Prostate gland (tissue), 2 donors: ENCODE results near the gene WWOX. TPM values are rescaled to one million over a fixed set of nuclear protein-coding genes. Genes with fewer than 3 reads are reported as not detected.

ENCODE experiments used
- DNase-seq: peaks from one replicate; pipeline ENCODE4 v3.0.0-alpha.2; 2019; ENCODE audit warnings: low spot score
- H3K27ac ChIP-seq, 2 donors: fragments of 200-600 bp; sonication (generic); 2 replicates each; pipeline ENCODE4 v1.5.1; 2017 to 2019
- H3K27me3 ChIP-seq: fragments of 200-600 bp; sonication (generic); replicated peaks from 2 replicates; pipeline ENCODE4 v1.5.1; 2019; ENCODE audit not compliant: insufficient read depth
- H3K36me3 ChIP-seq, 2 donors: fragments of 200-600 bp; sonication (generic); 1 replicate in 1 of 2; 2 replicates in 1 of 2; pipeline versions ENCODE4 v1.5.1 to v1.8.1; 2017 to 2019
- H3K4me1 ChIP-seq: fragments of 200-600 bp; sonication (generic); replicated peaks from 2 replicates; pipeline ENCODE4 v1.5.1; 2019
- H3K4me3 ChIP-seq, 2 donors: fragments of 200-600 bp; sonication (generic); 2 replicates each; pipeline ENCODE4 v1.5.1; 2017 to 2019
- H3K9me3 ChIP-seq: fragments of 200-600 bp; sonication (generic); 2 replicates; pipeline ENCODE4 v1.5.1; 2017
- CTCF ChIP-seq, 4 experiments: fragments of 200-600 bp in 2 of 4; fragments of 450-650 bp in 2 of 4; sonication (generic) in 2 of 4; IDR thresholded peaks; 1 replicate in 3 of 4; 2 replicates in 1 of 4; pipeline ENCODE4 v1.5.1; 2016 to 2019; ENCODE audit warnings: antibody characterized with exemption in 4 of 4, mild to moderate bottlenecking in 2 of 4, moderate library complexity in 2 of 4
- POLR2A ChIP-seq: fragments of 450-650 bp; IDR thresholded peaks from one replicate; pipeline ENCODE4 v1.6.1; 2016; ENCODE audit warnings: antibody characterized with exemption, mild to moderate bottlenecking
- POLR2AphosphoS5 ChIP-seq: sonication (generic); formaldehyde crosslinking; IDR thresholded peaks from one replicate; pipeline ENCODE4 v1.6.1; 2017; ENCODE audit warnings: antibody characterized with exemption
- WGBS: methylation state at CpG from one replicate; pipeline ENCODE4 v1.1.5; 2018; 5-methylcytosine and 5-hydroxymethylcytosine counted together
- intact Hi-C: fragments of 100-400 bp; cut with DNase I; formaldehyde crosslinking; loops from one replicate; pipeline ENCODE4 v1.14.2; 2022
- total RNA-seq, 2 donors: library from RNA; depleted of rRNA; stranded (reverse); fragments of >200 nt; gene quantifications; one replicate each; pipeline ENCODE4 v1.1.0, GENCODE V29; 2016

The WWOX gene
- total RNA-seq, 2 donors from 2014 or later: 93.2 to 99.4 TPM

- Histone ChIP-seq H3K4me1 (no peaks in the 10 kb centered on the region), H3K4me3 (no peak overlapping the region), H3K27me3 (no peaks in the 10 kb centered on the region), H3K36me3 (no peaks in the 10 kb centered on the region), H3K27ac (no peak overlapping the region), H3K9me3 (no peaks in the 10 kb centered on the region)
- 94% methylated on average over 2 of the region's 2 CpGs for WGBS
- no peak for DNase-seq
- TF ChIP-seq CTCF (IDR thresholded peaks at IDR 0.05): no peak
- TF ChIP-seq POLR2AphosphoS5: no peak
- no peak for TF ChIP-seq POLR2A
- intact Hi-C loops: no loop called here
Observed at GRCh38 chr16:78970650-78971049, 871.2 kb downstream of the WWOX start.

DNA sequence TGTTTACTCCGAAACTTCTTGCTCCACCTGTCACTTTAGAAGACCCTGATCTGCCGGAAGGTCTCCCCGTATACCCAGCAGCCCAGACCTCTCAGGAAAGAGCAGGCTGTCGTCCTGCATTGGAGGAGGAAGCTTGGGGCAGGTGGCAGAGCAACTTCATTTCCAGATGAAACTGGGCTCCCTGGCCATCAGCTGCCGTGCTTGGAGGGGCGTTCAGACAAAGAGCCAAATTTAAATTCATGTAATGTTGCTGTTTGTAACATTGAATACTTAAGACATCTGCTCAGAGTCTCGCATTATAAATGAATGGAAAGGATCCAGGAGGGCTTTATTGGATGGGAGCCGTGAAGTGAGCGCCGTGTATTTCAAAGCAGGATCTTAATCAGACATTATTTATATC is 872.6 kb downstream of the WWOX start:
- intact Hi-C loops: no loop called here
- Histone ChIP-seq H3K36me3 (no peaks in the 10 kb centered on the region), H3K4me3 (no peak overlapping the region), H3K27ac (no peak overlapping the region), H3K4me1 (no peaks in the 10 kb centered on the region), H3K9me3 (no peaks in the 10 kb centered on the region), H3K27me3 (no peaks in the 10 kb centered on the region)
- no peak for DNase-seq
- WGBS: 70% methylated on average over 10 of the region's 10 CpGs
- no peak for TF ChIP-seq POLR2A
- no peak for TF ChIP-seq CTCF (IDR thresholded peaks at IDR 0.05)
- TF ChIP-seq POLR2AphosphoS5: no peak

DNA sequence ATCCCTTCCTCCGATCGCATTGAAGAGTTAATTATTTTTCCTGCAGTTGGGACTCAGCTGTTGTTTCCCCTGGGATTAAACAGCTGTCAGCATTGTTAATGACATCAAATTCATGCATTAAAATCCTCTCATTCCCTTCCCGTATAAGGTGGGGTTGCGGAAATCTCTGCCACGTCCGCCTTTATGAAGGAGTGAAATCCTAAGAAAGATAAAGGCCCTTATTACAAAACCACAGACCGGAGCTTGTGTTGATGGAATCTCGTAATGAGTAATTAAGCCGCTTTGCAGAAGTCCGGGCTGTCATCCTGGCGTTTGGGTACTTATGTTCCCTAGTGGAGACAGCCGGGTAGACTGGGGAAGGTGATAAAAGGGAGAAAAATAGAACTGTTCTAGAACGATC is 873.5 kb downstream of the WWOX start:
- H3K9me3 ChIP-seq: no peaks in the 10 kb centered on the region
- TF ChIP-seq POLR2AphosphoS5: no peak
- no peak for TF ChIP-seq POLR2A
- no peak for TF ChIP-seq CTCF (IDR thresholded peaks at IDR 0.05)
- no peak overlapping the region for H3K4me3 ChIP-seq
- DNase-seq: no peak
- H3K27ac ChIP-seq: no peak overlapping the region
- 77% methylated on average over 13 of the region's 13 CpGs for WGBS
- H3K36me3 ChIP-seq: no peaks in the 10 kb centered on the region
- no peaks in the 10 kb centered on the region for H3K27me3 ChIP-seq
- intact Hi-C loops: no loop called here
- H3K4me1 ChIP-seq: no peaks in the 10 kb centered on the region

GRCh38 chr16:78976212-78976611 is 876.8 kb downstream of the WWOX start:
- Histone ChIP-seq H3K9me3 (no peaks in the 10 kb centered on the region), H3K27me3 (no peaks in the 10 kb centered on the region), H3K4me3 (no peak overlapping the region), H3K27ac (no peak overlapping the region), H3K4me1 (no peaks in the 10 kb centered on the region), H3K36me3 (no peaks in the 10 kb centered on the region)
- DNase-seq: no peak
- TF ChIP-seq CTCF (IDR thresholded peaks at IDR 0.05): no peak
- TF ChIP-seq POLR2AphosphoS5: no peak
- no peak for TF ChIP-seq POLR2A
- intact Hi-C loops: no loop called here
- WGBS: 96% methylated on average over 10 of the region's 10 CpGs

DNA sequence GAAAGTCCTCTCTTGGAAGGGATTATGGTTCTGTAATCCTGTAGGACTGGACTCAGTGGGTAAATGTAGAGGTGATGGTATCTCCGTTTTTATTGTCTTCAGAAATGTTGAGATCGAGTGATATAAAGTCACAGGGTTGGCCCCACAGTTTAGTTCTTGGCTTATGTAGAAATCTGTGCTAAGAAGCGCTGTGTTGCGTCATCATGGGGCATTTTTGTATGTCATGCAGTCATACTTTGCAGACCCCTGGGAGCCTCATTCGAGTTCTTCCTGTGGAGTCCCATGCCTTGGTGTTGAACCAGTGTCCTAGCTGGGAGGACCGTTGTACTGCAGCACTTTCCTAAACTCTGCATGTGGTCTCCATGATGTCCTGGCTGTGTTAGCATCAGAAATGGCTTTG is 881.4 kb downstream of the WWOX start:
- Histone ChIP-seq H3K27ac (no peak overlapping the region), H3K36me3 (no peaks in the 10 kb centered on the region), H3K27me3 (no peaks in the 10 kb centered on the region), H3K4me1 (no peaks in the 10 kb centered on the region), H3K4me3 (no peak overlapping the region), H3K9me3 (no peaks in the 10 kb centered on the region)
- no peak for DNase-seq
- TF ChIP-seq POLR2AphosphoS5: no peak
- TF ChIP-seq POLR2A: no peak
- no peak for TF ChIP-seq CTCF (IDR thresholded peaks at IDR 0.05)
- 82% methylated on average over 6 of the region's 6 CpGs for WGBS
- intact Hi-C loops: no loop called here
